Testis (tissue), 3 donors: Measurements from ENCODE around the gene BAIAP3. TPM values are rescaled to one million over a fixed set of nuclear protein-coding genes. Genes with fewer than 3 reads are reported as not detected.

Experiments
- DNase-seq: peaks from one replicate; pipeline ENCODE4 v3.0.0-alpha.2; 2019
- H3K27ac ChIP-seq, 2 donors: fragments of 200-600 bp; sonication (generic); one replicate each; pipeline ENCODE4 v1.5.1; 2019
- H3K27me3 ChIP-seq: fragments of 200-600 bp; sonication (generic); one replicate; pipeline ENCODE4 v1.5.1; 2019
- H3K36me3 ChIP-seq: fragments of 200-600 bp; sonication (generic); one replicate; pipeline ENCODE4 v1.5.1; 2017; ENCODE audit warnings: low read depth; ENCODE audit errors: missing control alignments
- H3K4me1 ChIP-seq: fragments of 200-600 bp; sonication (generic); one replicate; pipeline ENCODE4 v1.5.1; 2019
- H3K4me3 ChIP-seq, 2 donors: fragments of 200-600 bp; sonication (generic); one replicate each; pipeline ENCODE4 v1.5.1; 2017 to 2019
- H3K9me3 ChIP-seq: fragments of 200-600 bp; sonication (generic); one replicate; pipeline ENCODE4 v1.5.1; 2017
- CTCF ChIP-seq, 3 experiments: fragments of 450-650 bp in 2 of 3; fragments of 200-600 bp in 1 of 3; sonication (generic) in 1 of 3; IDR thresholded peaks; one replicate each; pipeline ENCODE4 v1.5.1; 2016 to 2019; ENCODE audit warnings: antibody characterized with exemption in 3 of 3, mild to moderate bottlenecking in 2 of 3, moderate library complexity in 1 of 3
- POLR2A ChIP-seq: fragments of 450-650 bp; IDR thresholded peaks from one replicate; pipeline ENCODE4 v1.6.1; 2017; ENCODE audit warnings: antibody characterized with exemption, mild to moderate bottlenecking, moderate library complexity
- WGBS, 2 donors: methylation state at CpG; one replicate each; pipeline ENCODE4 v1.1.5; 2018; 5-methylcytosine and 5-hydroxymethylcytosine counted together
- intact Hi-C: fragments of 100-400 bp; cut with DNase I; formaldehyde crosslinking; loops from one replicate; pipeline ENCODE4 v1.15.1; 2023; ENCODE audit warnings: low total_unique reads
- polyA plus RNA-seq: library from polyadenylated mRNA; stranded (reverse); fragments of 350-450 nt; fragmentation: Illumina TruSeq; extraction: RNeasy Lipid Tissue Mini Kit (QIAGEN cat#74804); gene quantifications from one replicate; pipeline ENCODE4 v1.2.3, GENCODE V29; 2014; ENCODE audit warnings: low read depth, low replicate concordance; ENCODE audit not compliant: insufficient read depth
- total RNA-seq, 2 donors: library from RNA; depleted of rRNA; stranded (reverse); fragments of >200 nt; gene quantifications; one replicate each; pipeline ENCODE4 v1.2.3, GENCODE V29; 2016

The BAIAP3 gene
- total and polyA plus RNA-seq, 3 donors from 2014 or later = 23.0 to 60.4 (median 29.8) TPM

- Histone ChIP-seq H3K36me3 (no peaks in the 10 kb centered on the region), H3K4me3 (no peak overlapping the region), H3K9me3 (no peaks in the 10 kb centered on the region), H3K4me1 (peaks cover 18% of the 10 kb centered on the region), H3K27ac (no peak overlapping the region), H3K27me3 (no peaks in the 10 kb centered on the region)
- DNase-seq = no peak
- intact Hi-C loops = no loop called here
- no peak for TF ChIP-seq CTCF (IDR thresholded peaks at IDR 0.05)
- TF ChIP-seq POLR2A = no peak
- WGBS, 2 donors = 77 to 91% methylated on average over 7 to 14 of the region's 14 CpGs
These were observed 15.5 kb downstream of the BAIAP3 start for GRCh38 chr16:1348926-1349325.

DNA sequence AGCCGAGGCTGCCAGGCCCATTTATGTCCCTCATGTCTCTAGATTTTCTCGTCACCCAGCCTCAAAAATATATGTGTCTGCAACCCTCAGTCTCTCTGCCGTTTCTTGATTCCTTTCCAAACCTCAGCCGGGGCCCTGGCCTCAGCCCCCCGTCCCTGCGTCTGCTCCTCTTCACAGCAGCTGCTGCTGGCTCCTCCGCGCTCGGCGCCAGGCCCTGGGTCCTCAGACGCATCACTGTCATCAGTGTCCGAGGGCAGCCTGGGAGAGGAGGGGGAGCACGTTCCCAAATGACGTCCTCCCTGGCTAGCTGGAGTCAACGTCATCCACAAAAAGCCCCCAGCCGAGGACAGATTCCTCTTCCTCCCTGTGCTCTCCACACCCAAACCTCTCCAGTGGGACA lies 15.9 kb downstream of the BAIAP3 start:
- WGBS, 2 donors = 86 to 89% methylated on average over 16 of the region's 16 CpGs
- DNase-seq = no peak
- H3K27ac ChIP-seq = no peak overlapping the region
- H3K36me3 ChIP-seq = no peaks in the 10 kb centered on the region
- H3K4me3 ChIP-seq = no peak overlapping the region
- no peaks in the 10 kb centered on the region for H3K27me3 ChIP-seq
- H3K4me1 ChIP-seq = peaks cover 14% of the 10 kb centered on the region
- TF ChIP-seq CTCF (IDR thresholded peaks at IDR 0.05) (no peak), POLR2A (no peak)
- no peaks in the 10 kb centered on the region for H3K9me3 ChIP-seq
- intact Hi-C loops = no loop called here

DNA sequence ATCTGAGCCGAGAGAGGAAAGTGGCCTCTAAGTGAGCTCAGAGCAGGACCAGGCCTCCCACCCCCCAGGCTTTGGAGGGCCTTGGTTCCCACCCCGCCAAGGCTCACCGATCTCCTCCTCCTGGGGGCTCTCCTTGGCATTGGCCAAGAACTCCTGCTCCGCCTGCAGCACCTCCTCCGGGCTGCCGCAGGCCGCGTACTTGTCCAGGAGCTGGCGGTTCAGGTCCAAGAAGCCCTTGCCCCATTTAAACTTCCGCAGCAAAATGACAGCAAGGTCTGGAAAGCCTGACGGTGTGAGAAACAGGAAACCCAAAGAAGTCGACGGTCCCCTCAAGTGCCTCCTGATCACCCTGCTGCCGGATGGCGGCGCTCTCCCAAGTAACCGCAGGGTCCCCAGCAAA lies 16.5 kb downstream of the BAIAP3 start:
- intact Hi-C loops = no loop called here
- H3K27me3 ChIP-seq = no peaks in the 10 kb centered on the region
- H3K4me3 ChIP-seq = no peak overlapping the region
- H3K9me3 ChIP-seq = no peaks in the 10 kb centered on the region
- TF ChIP-seq POLR2A (no peak), CTCF (IDR thresholded peaks at IDR 0.05) (no peak)
- DNase-seq = no peak
- H3K36me3 ChIP-seq = no peaks in the 10 kb centered on the region
- H3K27ac ChIP-seq = no peak overlapping the region
- 89 to 90% methylated on average over 15 to 17 of the region's 17 CpGs for WGBS, 2 donors
- peaks cover 13% of the 10 kb centered on the region for H3K4me1 ChIP-seq

GRCh38 chr16:1350691-1351090 lies 17.2 kb downstream of the BAIAP3 start:
- no peak for DNase-seq
- intact Hi-C loops = no loop called here
- Histone ChIP-seq H3K4me3 (peak overlapping the region in 1 of 2 donors; percentile 93), H3K36me3 (no peaks in the 10 kb centered on the region), H3K9me3 (no peaks in the 10 kb centered on the region), H3K27ac (no peak overlapping the region), H3K4me1 (peaks cover 12% of the 10 kb centered on the region), H3K27me3 (no peaks in the 10 kb centered on the region)
- TF ChIP-seq CTCF (IDR thresholded peaks at IDR 0.05) (no peak), POLR2A (no peak)
- 78 to 100% methylated on average over 1 to 19 of the region's 19 CpGs for WGBS, 2 donors

DNA sequence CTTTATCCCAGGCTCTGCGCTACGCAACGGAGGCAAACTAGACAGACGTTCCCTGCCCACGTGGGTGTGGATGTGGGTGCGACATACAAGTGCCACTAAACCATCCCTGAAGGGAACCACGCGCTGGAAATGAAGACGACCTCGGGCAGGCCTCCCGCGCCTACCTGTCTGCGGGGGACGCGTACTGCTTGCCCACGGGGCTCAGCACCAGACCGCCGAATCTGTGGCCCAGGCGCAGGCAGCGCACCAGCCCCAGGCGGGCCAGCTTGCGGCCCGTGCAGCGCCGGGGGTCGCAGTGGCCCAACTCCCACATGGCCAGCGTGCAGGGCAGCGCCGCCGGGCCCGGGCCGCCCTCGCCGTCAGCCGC lies 17.8 kb downstream of the BAIAP3 start:
- Histone ChIP-seq H3K4me3 (peak overlapping the region; percentile 90 to 93), H3K27ac (peak overlapping the region in 1 of 2 donors; percentile 64), H3K4me1 (peaks cover 10% of the 10 kb centered on the region), H3K36me3 (no peaks in the 10 kb centered on the region), H3K27me3 (no peaks in the 10 kb centered on the region), H3K9me3 (no peaks in the 10 kb centered on the region)
- no peak for DNase-seq
- WGBS, 2 donors = 1% methylated on average over 32 of the region's 35 CpGs; no CpG with 5 or more reads in 1 of the 2 donors
- TF ChIP-seq POLR2A (no peak), CTCF (IDR thresholded peaks at IDR 0.05) (no peak)
- intact Hi-C loops = no loop called here
